Subcutaneous abdominal adipose tissue (tissue), 5 donors: ENCODE measurements around the gene NTRK2.

Experiments
- H3K27ac ChIP-seq: one replicate; pipeline ENCODE4 v1.7.0; 2013; ENCODE audit warnings: low read depth, mild to moderate bottlenecking, inconsistent platforms, low read length, moderate library complexity
- H3K27me3 ChIP-seq, 5 donors: one replicate each; pipeline ENCODE4 v1.7.0; 2013; ENCODE audit warnings: low read length in 5 of 5, inconsistent platforms in 1 of 5; ENCODE audit not compliant: control insufficient read depth in 5 of 5, insufficient read depth in 4 of 5
- H3K36me3 ChIP-seq, 5 donors: one replicate each; pipeline ENCODE4 v1.7.0; 2013; ENCODE audit warnings: low read length in 5 of 5; ENCODE audit not compliant: control insufficient read depth in 5 of 5, insufficient read depth in 5 of 5
- H3K4me1 ChIP-seq, 5 donors: one replicate each; pipeline ENCODE4 v1.7.0; 2013; ENCODE audit warnings: low read length in 5 of 5, mild to moderate bottlenecking in 3 of 5, moderate library complexity in 1 of 5; ENCODE audit not compliant: control insufficient read depth in 5 of 5, insufficient read depth in 5 of 5
- H3K4me3 ChIP-seq, 5 donors: one replicate each; pipeline ENCODE4 v1.7.0; 2013; ENCODE audit warnings: low read length in 5 of 5, low read depth in 1 of 5
- H3K9ac ChIP-seq, 5 donors: one replicate each; pipeline ENCODE4 v1.7.0; 2013; ENCODE audit warnings: low read length in 5 of 5, mild to moderate bottlenecking in 4 of 5, moderate library complexity in 3 of 5
- H3K9me3 ChIP-seq, 5 donors: one replicate each; pipeline ENCODE4 v1.7.0; 2013; ENCODE audit warnings: low read length in 5 of 5; ENCODE audit not compliant: control insufficient read depth in 5 of 5
- donor health status: healthy.
- donor health status: healthy.
- donor health status: healthy.
- donor health status: healthy.
- donor health status: healthy.

NTRK2 gene

DNA sequence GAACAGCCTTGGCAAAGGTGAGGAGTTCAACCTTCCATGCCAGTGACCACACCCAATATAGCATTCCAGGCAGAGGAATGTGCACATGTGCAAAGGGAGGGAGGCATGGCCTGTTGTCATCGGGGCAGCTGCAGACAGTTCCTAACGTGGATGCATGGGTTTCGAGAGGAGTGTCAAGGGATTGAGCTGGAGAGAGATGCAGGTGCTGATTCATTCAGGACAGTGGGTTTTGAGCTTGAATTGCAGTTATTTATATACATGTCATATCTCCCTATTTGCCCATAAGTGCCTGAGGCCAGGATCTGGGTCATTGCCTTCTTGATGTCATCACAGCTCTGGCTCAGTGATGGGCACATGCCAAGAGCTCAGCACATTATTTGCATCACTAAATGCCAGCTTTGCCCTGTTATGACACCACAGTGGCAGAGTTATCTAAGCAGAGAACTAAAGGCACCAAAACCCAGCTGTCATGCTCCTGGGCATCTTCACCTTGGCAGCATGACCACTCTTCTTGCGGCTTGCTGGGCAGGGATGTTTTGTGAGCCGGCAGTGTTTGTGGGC, 278.0 kb downstream of the NTRK2 start:
- Histone ChIP-seq H3K4me1 (peaks cover 0 to 16% (median 10%) of the 10 kb centered on the region in 5 donors), H3K4me3 (no peak overlapping the region), H3K27ac (no peak overlapping the region), H3K27me3 (no peaks in the 10 kb centered on the region), H3K36me3 (no peaks in the 10 kb centered on the region), H3K9me3 (no peaks in the 10 kb centered on the region), H3K9ac (no peak overlapping the region)

DNA sequence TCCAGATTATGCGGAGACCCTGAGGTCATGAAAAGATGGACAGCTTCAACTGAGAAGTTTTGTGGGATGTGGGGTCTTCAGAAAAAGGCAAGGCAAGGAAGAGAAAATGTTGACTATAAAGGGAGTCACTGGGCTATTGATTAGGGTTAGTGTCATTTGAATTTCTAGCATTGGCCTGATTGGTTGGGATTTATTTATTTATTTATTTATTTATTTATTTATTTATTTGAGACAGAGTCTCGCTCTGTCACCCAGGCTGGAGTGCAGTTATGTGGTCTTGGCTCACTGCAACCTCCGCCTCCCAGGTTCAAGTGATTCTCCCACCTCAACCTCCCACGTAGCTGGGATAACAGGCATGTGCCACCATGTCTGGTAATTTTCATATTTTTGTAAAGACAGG, 279.7 kb downstream of the NTRK2 start:
- peaks cover 0 to 21% (median 12%) of the 10 kb centered on the region in 5 donors for H3K4me1 ChIP-seq
- H3K4me3 ChIP-seq = no peak overlapping the region
- no peaks in the 10 kb centered on the region for H3K9me3 ChIP-seq
- no peaks in the 10 kb centered on the region for H3K36me3 ChIP-seq
- H3K27ac ChIP-seq = no peak overlapping the region
- no peaks in the 10 kb centered on the region for H3K27me3 ChIP-seq
- H3K9ac ChIP-seq = no peak overlapping the region

DNA sequence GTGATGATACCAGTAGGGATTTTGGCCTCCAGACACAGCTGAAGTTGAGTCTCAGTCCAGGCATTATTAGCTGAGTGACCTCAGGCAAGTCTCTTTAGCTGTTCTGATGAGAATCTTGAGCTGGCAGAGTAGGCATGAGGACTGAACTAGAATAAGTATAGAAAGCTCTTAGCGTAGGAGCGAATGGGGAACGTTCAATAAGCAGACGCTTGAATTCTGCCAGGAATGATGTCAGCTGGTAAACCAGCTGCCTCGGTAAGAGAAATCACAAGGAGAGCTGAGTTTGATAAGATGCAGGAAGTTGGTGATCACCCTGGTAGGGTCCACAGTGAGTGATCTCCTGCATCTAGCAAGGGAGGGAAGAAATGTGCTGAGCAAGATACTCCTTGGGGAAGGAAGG, 280.4 kb downstream of the NTRK2 start:
- H3K9ac ChIP-seq = no peak overlapping the region
- peaks cover 0 to 19% (median 12%) of the 10 kb centered on the region in 5 donors for H3K4me1 ChIP-seq
- H3K27ac ChIP-seq = no peak overlapping the region

DNA sequence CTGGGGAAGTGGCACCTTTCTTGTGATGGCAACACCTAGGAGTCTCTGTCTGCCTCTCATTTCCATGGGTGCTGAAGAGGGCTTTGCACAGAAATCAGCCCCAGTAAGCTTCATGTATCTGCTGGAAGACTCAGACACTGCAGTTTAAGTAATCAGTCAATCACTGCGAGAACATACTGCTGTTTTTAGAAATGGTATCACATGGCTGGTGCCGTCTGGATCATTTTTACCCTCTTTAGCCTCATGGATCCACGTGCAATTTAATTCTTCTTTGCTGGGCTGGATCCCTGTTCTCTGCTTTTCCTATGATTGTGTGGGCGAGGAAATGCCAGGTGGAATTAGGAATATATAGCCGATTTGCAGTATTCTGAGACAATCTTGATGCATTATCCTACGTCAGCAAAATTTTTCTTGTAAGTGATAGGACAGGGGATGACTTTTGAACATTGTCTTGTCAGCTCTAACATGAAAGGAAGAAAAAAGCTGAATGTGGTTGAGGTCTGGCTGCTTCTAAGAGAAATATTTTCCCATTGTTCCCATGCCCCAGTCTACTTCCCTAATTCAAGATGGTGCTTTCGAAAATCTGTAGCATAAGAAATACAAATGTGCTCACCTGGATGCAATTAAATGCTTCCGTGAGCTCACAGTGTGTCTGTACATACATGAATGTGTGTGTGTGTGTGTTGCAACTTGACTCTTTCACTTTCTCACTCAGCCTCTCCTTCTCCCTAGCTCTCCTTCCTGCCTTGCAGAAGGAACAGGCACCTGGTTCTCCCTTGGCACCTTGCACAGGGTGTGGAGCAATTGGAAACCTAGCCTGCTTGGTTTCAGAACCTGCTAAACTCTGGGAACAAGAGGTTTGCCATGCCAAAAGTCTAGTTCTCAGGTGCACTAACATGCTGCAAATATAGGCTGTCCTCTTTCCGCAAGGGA, 281.6 kb downstream of the NTRK2 start:
- Histone ChIP-seq H3K27ac (no peak overlapping the region), H3K4me1 (peaks cover 0 to 19% (median 12%) of the 10 kb centered on the region in 5 donors), H3K9me3 (no peaks in the 10 kb centered on the region), H3K4me3 (no peak overlapping the region), H3K9ac (no peak overlapping the region), H3K27me3 (no peaks in the 10 kb centered on the region), H3K36me3 (no peaks in the 10 kb centered on the region)

More for the DNA sequence above, 280.4 kb downstream of the NTRK2 start:
- Histone ChIP-seq H3K27me3 (no peaks in the 10 kb centered on the region), H3K4me3 (no peak overlapping the region), H3K9me3 (no peaks in the 10 kb centered on the region), H3K36me3 (no peaks in the 10 kb centered on the region)

DNA sequence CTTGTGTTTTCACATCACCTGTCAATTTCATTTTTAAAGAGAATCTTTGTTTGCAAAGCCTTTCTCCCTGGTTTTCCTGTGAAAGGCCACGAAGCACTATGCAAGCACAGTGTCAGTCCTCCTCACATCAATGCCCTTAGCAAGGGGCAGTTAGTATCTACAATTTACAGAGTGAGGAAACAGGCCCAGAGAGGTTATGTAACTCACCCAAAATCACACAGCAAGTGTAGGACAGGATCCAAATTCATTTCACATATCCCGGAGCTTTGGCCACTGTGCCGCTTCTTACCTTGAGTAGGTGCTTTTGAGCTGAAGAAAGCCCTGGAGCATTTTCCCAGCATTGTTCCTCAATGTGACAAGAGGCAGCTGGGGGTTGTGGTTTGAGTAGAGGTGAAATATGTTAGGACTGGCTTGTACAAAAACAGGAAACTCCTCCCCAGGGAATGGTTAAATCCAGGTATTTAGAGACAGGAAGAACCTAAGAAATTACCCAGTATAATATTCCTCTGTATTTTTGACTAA, 283.8 kb downstream of the NTRK2 start:
- Histone ChIP-seq H3K4me1 (peaks cover 0 to 11% (median 9%) of the 10 kb centered on the region in 5 donors), H3K9ac (no peak overlapping the region), H3K4me3 (no peak overlapping the region), H3K27ac (no peak overlapping the region), H3K36me3 (no peaks in the 10 kb centered on the region), H3K27me3 (no peaks in the 10 kb centered on the region), H3K9me3 (no peaks in the 10 kb centered on the region)

DNA sequence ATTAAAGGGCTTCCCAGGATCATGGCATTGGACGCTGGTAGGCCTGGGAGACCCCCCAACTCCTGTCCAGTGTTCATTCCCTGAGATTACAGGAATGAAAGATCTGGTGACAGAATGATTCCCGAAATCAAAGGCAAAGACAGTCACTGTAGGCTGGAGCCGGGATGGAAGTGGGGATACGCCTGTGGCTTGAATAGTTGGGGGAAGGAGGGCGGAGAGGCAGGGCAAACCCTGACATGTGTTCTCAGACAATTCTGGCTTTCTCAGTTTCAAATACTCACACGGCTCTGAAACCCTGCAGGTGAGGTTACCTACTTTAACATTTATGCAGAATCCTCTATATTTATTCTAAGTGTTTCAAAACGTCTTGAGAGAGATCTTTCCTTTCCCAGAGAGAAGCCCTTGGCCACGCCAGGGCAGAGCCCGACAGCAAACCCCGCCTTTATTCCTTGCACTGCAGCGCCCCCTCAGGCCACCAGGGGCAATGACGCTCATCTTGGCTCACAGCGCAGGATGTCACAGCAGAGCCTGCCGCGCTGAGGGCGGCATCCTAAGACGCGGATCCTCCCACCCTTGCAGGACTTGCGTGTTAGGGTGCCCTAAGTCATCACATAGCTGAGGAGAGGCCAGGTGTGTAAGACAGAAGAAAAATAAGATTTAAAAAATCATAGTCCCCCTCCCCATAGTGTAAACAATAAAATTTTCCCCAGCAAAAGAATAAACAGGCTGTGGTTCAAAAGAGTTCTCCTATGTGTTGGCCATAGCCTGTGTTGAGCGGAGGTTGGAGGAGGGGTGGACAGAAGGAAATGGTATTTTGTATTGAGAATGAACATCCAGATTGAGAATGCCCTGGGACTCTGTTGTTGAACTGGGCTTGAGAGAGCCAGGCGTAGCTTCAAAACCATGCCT, 284.5 kb downstream of the NTRK2 start:
- H3K9ac ChIP-seq = no peak overlapping the region
- peak overlapping the region in 1 of 5 donors; percentile 32 for H3K4me3 ChIP-seq
- H3K27me3 ChIP-seq = no peaks in the 10 kb centered on the region
- H3K9me3 ChIP-seq = no peaks in the 10 kb centered on the region
- H3K27ac ChIP-seq = no peak overlapping the region
- H3K36me3 ChIP-seq = no peaks in the 10 kb centered on the region
- H3K4me1 ChIP-seq = peaks cover 0 to 11% (median 9%) of the 10 kb centered on the region in 5 donors

DNA sequence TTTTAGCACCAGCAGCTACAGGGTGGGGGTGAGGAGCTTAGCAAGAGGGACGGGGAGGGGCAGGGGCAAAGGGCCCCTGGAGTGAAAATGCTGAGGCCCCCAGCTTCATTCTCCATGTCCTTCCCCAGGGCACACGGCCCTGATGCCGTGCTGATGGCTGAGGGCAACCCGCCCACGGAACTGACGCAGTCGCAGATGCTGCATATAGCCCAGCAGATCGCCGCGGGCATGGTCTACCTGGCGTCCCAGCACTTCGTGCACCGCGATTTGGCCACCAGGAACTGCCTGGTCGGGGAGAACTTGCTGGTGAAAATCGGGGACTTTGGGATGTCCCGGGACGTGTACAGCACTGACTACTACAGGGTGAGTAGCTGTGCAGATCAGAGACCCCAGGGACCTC, 285.6 kb downstream of the NTRK2 start:
- Histone ChIP-seq H3K36me3 (no peaks in the 10 kb centered on the region), H3K27me3 (no peaks in the 10 kb centered on the region), H3K9ac (no peak overlapping the region), H3K27ac (no peak overlapping the region), H3K4me3 (no peak overlapping the region), H3K4me1 (peaks cover 0 to 11% (median 9%) of the 10 kb centered on the region in 5 donors), H3K9me3 (no peaks in the 10 kb centered on the region)

DNA sequence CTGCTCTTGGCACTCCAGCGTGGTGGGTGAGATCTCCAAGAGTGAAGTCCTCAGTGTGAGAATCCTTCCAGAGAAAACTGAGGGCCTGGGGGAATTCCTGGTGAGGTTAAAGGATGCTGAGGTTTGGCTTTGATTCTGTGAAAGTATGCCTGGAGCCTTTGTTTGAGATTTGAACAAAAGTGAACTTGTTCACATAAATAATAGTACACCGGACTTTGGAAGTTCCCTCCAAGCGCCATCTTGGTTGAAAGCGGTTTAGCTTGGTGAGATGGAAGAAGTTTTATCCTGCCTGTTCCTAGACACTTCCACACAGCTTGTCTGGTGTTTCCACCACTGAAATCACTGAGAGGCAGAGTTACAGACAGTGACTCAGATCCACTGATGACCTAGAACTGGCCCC, 286.4 kb downstream of the NTRK2 start:
- no peaks in the 10 kb centered on the region for H3K36me3 ChIP-seq
- H3K9me3 ChIP-seq = no peaks in the 10 kb centered on the region
- no peaks in the 10 kb centered on the region for H3K27me3 ChIP-seq
- H3K27ac ChIP-seq = no peak overlapping the region
- H3K4me3 ChIP-seq = no peak overlapping the region
- no peak overlapping the region for H3K9ac ChIP-seq
- peaks cover 0 to 11% (median 9%) of the 10 kb centered on the region in 5 donors for H3K4me1 ChIP-seq

DNA sequence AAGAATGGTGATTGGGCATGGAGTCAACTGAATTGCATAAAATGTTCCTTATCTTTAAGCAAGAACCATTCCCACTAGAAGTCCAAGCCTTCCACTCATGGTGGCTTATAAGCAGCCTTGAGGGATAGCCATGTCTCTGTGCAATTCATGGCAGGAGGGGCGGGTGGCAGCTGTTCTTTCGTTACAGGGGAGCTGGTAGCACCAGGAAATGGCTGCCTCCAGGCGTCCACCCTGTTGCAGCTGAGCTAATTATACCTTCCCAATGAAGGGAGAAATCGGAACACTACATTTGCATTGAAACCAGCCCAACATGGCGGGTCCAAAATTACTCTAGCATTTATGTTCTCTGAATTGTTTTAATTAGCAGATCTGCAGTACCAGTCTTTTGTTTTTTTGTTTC, 289.8 kb downstream of the NTRK2 start:
- Histone ChIP-seq H3K9me3 (no peaks in the 10 kb centered on the region), H3K4me3 (no peak overlapping the region), H3K9ac (no peak overlapping the region), H3K36me3 (no peaks in the 10 kb centered on the region), H3K4me1 (peaks cover 0 to under 1% (median 0%) of the 10 kb centered on the region in 5 donors), H3K27me3 (no peaks in the 10 kb centered on the region), H3K27ac (no peak overlapping the region)
